Keratinocyte (primary cell): ENCODE results near the gene IFIT3. TPM values are rescaled to one million over a fixed set of nuclear protein-coding genes. Genes with fewer than 3 reads are reported as not detected.

Experiments used
- DNase-seq: peaks from one replicate; pipeline ENCODE4 v3.0.0-alpha.2; 2011; ENCODE audit warnings: low read depth, missing footprints, low spot score
- FAIRE-seq: peaks from 2 replicates; lab custom pipeline; 2011; peaks lifted over from hg19 to GRCh38; lab: Jason Lieb, UNC
- H2AFZ ChIP-seq: 2 replicates; pipeline ENCODE4 v1.6.0; 2012; ENCODE audit warnings: low read length, control low read depth, inconsistent platforms; ENCODE audit not compliant: control insufficient read depth
- H3K27ac ChIP-seq: 2 replicates; pipeline ENCODE4 v1.5.1; 2011; ENCODE audit warnings: low read length; ENCODE audit not compliant: control insufficient read depth, insufficient read depth
- H3K27me3 ChIP-seq: 3 replicates; pipeline ENCODE4 v1.6.0; 2011; ENCODE audit warnings: low read length; ENCODE audit not compliant: control insufficient read depth, insufficient read depth; ENCODE audit errors: extremely low read depth
- H3K36me3 ChIP-seq, 2 experiments: 2 replicates in 1 of 2; 3 replicates in 1 of 2; pipeline ENCODE4 v1.5.1; 2011; ENCODE audit warnings: low read length in 2 of 2, mild to moderate bottlenecking in 1 of 2; ENCODE audit not compliant: control insufficient read depth in 2 of 2, insufficient read depth in 2 of 2; ENCODE audit errors: extremely low read depth in 1 of 2
- H3K4me1 ChIP-seq: 3 replicates; pipeline ENCODE4 v1.5.1; 2011; ENCODE audit warnings: low read length; ENCODE audit not compliant: control insufficient read depth, insufficient read depth; ENCODE audit errors: extremely low read depth
- H3K4me2 ChIP-seq: 3 replicates; pipeline ENCODE4 v1.6.0; 2011; ENCODE audit warnings: low read depth, low read length; ENCODE audit not compliant: control insufficient read depth, insufficient read depth; ENCODE audit errors: extremely low read depth
- H3K4me3 ChIP-seq, 3 experiments: fragments of 200-600 bp in 1 of 3; sonication (generic) in 1 of 3; 2 replicates in 2 of 3; 3 replicates in 1 of 3; pipeline ENCODE4 v1.5.1; 2011 to 2016; ENCODE audit warnings: low read length in 3 of 3, mild to moderate bottlenecking in 3 of 3, control low read depth in 2 of 3, inconsistent platforms in 1 of 3, low read depth in 1 of 3, mixed read lengths in 1 of 3, mixed run types in 1 of 3, moderate library complexity in 1 of 3; ENCODE audit not compliant: control insufficient read depth in 2 of 3, insufficient read depth in 2 of 3; ENCODE audit errors: extremely low read depth in 1 of 3
- H3K79me2 ChIP-seq: 2 replicates; pipeline ENCODE4 v1.6.0; 2012; ENCODE audit warnings: low read length; ENCODE audit not compliant: control insufficient read depth, insufficient read depth
- H3K9ac ChIP-seq: 3 replicates; pipeline ENCODE4 v1.6.0; 2011; ENCODE audit warnings: low read length; ENCODE audit not compliant: control insufficient read depth, insufficient read depth; ENCODE audit errors: extremely low read depth
- H3K9me1 ChIP-seq: 3 replicates; pipeline ENCODE4 v1.6.0; 2011; ENCODE audit warnings: low read length; ENCODE audit not compliant: control insufficient read depth, insufficient read depth; ENCODE audit errors: extremely low read depth
- H3K9me3 ChIP-seq: 2 replicates; pipeline ENCODE4 v1.5.1; 2012; ENCODE audit warnings: low read depth, low read length; ENCODE audit not compliant: control insufficient read depth
- H4K20me1 ChIP-seq: 3 replicates; pipeline ENCODE4 v1.6.0; 2011; ENCODE audit warnings: low read length; ENCODE audit not compliant: control insufficient read depth, insufficient read depth; ENCODE audit errors: extremely low read depth
- CTCF ChIP-seq, 3 experiments: IDR thresholded peaks in 1 of 3; conservative IDR thresholded peaks in 1 of 3; optimal IDR thresholded peaks in 1 of 3; 2 replicates in 2 of 3; 3 replicates in 1 of 3; pipeline versions ENCODE3 to v1.5.1; 2011; ENCODE audit warnings: low read length in 3 of 3, mild to moderate bottlenecking in 3 of 3, moderate library complexity in 2 of 3, control low read depth in 1 of 3, inconsistent platforms in 1 of 3; ENCODE audit not compliant: insufficient read depth in 2 of 3; ENCODE audit errors: extremely low read depth in 1 of 3
- EZH2 ChIP-seq: IDR thresholded peaks from one replicate; pipeline ENCODE4 v1.6.1; 2012; ENCODE audit warnings: inconsistent platforms, mild to moderate bottlenecking, low read length, moderate library complexity
- dilution Hi-C: fragments of 300-500 bp; cut with MboI; formaldehyde crosslinking; loops from one replicate; pipeline ENCODE4 v1.7.0; 2020; ENCODE audit warnings: low sequenced_read_pairs; ENCODE audit not compliant: extremely low pct_ligation_motif_present
- polyA plus RNA-seq, 5 experiments: library from polyadenylated mRNA; depleted of rRNA in 3 of 5; stranded (reverse) in 3 of 5; stranded (forward) in 1 of 5; unstranded in 1 of 5; fragments of >200 nt; gene quantifications; 1 replicate in 1 of 5; 2 replicates in 3 of 5; 3 replicates in 1 of 5; pipeline versions ENCODE4 v1.2.1 to v1.2.3, GENCODE V29; 2011 to 2012; ENCODE audit warnings: missing spikeins in 2 of 5, low read depth in 1 of 5, low replicate concordance in 1 of 5

The IFIT3 gene
- polyA plus RNA-seq, 1 donor (not counting 4 experiments of a cell fraction or from before 2014, with no cell fraction given): 42.6 TPM

GRCh38 chr10:89355394-89355931 lies 27.7 kb downstream of the IFIT3 start:
- Histone ChIP-seq H4K20me1 (no peaks in the 10 kb centered on the region), H3K79me2 (no peaks in the 10 kb centered on the region), H3K9me3 (no peaks in the 10 kb centered on the region), H3K4me2 (no peak overlapping the region), H3K9me1 (no peaks in the 10 kb centered on the region), H3K27ac (no peak overlapping the region), H3K4me1 (peaks cover 23% of the 10 kb centered on the region), H3K4me3 (no peak overlapping the region), H2AFZ (no peak overlapping the region), H3K36me3 (no peaks in the 10 kb centered on the region), H3K27me3 (no peaks in the 10 kb centered on the region), H3K9ac (no peak overlapping the region)
- dilution Hi-C loops: no loop called here
- DNase-seq (no peak), FAIRE-seq (no peak)
- TF ChIP-seq EZH2: no peak
- no peak for TF ChIP-seq CTCF (optimal IDR thresholded peaks at IDR 0.05 in 1 of 3, IDR thresholded peaks at IDR 0.05 in 1 of 3, conservative IDR thresholded peaks at IDR 0.05 in 1 of 3; ENCODE audit: extremely low read depth in 1 of 3, insufficient read depth in 2 of 3, low read length in 3 of 3)

- H3K4me2 ChIP-seq: no peak overlapping the region
- H3K9ac ChIP-seq: no peak overlapping the region
- H3K9me1 ChIP-seq: no peaks in the 10 kb centered on the region
- H4K20me1 ChIP-seq: no peaks in the 10 kb centered on the region
- no peaks in the 10 kb centered on the region for H3K36me3 ChIP-seq
- DNase-seq (no peak), FAIRE-seq (no peak)
- no peak for TF ChIP-seq CTCF (optimal IDR thresholded peaks at IDR 0.05 in 1 of 3, IDR thresholded peaks at IDR 0.05 in 1 of 3, conservative IDR thresholded peaks at IDR 0.05 in 1 of 3; ENCODE audit: extremely low read depth in 1 of 3, insufficient read depth in 2 of 3, low read length in 3 of 3)
- no peak for TF ChIP-seq EZH2
- H2AFZ ChIP-seq: no peak overlapping the region
- no peaks in the 10 kb centered on the region for H3K9me3 ChIP-seq
- H3K27me3 ChIP-seq: no peaks in the 10 kb centered on the region
- H3K4me3 ChIP-seq: no peak overlapping the region
- H3K4me1 ChIP-seq: peaks cover 12% of the 10 kb centered on the region
- H3K27ac ChIP-seq: no peak overlapping the region
- dilution Hi-C loops: no loop called here
- H3K79me2 ChIP-seq: no peaks in the 10 kb centered on the region
These were observed 29.3 kb downstream of the IFIT3 start for GRCh38 chr10:89357096-89357495.
